HCT116 (cell line): Measurements from ENCODE around the gene PAX6. TPM values are rescaled to one million over a fixed set of nuclear protein-coding genes. Genes with fewer than 3 reads are reported as not detected.

Source experiments
- ATAC-seq: fragments of 200-7000 bp; cut with Tn5 transposase; 2 replicates; pipeline ENCODE4 v1.9.1; 2020; ENCODE audit warnings: mild to moderate bottlenecking, moderate library complexity
- BruUV-seq: library from RNA; stranded (reverse); fragments of 400-500 nt; replicated peaks from 2 replicates; lab custom pipeline; 2021; lab: Mats Ljungman, UMichigan
- CTCF ChIA-PET: fragments of 300-600 bp; sonication (Branson Sonifier 250); formaldehyde crosslinking; loops from one replicate; lab custom pipeline; 2021; ENCODE audit warnings: antibody characterized with exemption; lab: Charles Lee
- POLR2A ChIA-PET: fragments of 300-600, 350-600 bp; sonication (Branson Sonifier 250); formaldehyde crosslinking; loops from one replicate; lab custom pipeline; 2021; ENCODE audit warnings: antibody characterized with exemption; lab: Charles Lee
- RAD21 ChIA-PET, 2 experiments: fragments of 300-600 bp; sonication (Branson Sonifier 250); formaldehyde crosslinking; loops; one replicate each; lab custom pipeline; 2023; ENCODE audit warnings: low total read pairs in 2 of 2; ENCODE audit not compliant: uncharacterized antibody in 2 of 2, unreplicated experiment in 2 of 2, low non-redundant PET in 1 of 2; lab: Charles Lee
- DNase-seq: peaks from one replicate; pipeline ENCODE4 v3.0.0-alpha.2; 2010; ENCODE audit warnings: low read depth, low spot score
- H2AFZ ChIP-seq: fragments of 200-600 bp; shearing (Covaris generic), sonication (generic); 2 replicates; pipeline ENCODE4 v1.6.1; 2017; ENCODE audit warnings: low read depth, mixed run types, mixed read lengths, antibody characterized with exemption, low read length; ENCODE audit not compliant: poor library complexity, severe bottlenecking
- H3K27ac ChIP-seq: 2 replicates; pipeline ENCODE4 v1.5.1; 2012; ENCODE audit warnings: low read depth, low read length
- H3K27me3 ChIP-seq: fragments of 200-600 bp; sonication (generic); 2 replicates; pipeline ENCODE4 v1.6.1; 2016; ENCODE audit warnings: mixed run types, low read length, mixed read lengths; ENCODE audit not compliant: insufficient read depth
- H3K36me3 ChIP-seq, 2 experiments: fragments of 200-500 bp in 1 of 2; fragments of 200-600 bp in 1 of 2; sonication (Bioruptor generic) in 1 of 2; sonication (generic) in 1 of 2; 2 replicates each; pipeline versions ENCODE4 v1.5.1 to v1.6.1; 2014 to 2016; ENCODE audit warnings: low read length in 2 of 2, inconsistent platforms in 1 of 2, mixed read lengths in 1 of 2, mixed run types in 1 of 2; ENCODE audit not compliant: insufficient read depth in 2 of 2, control insufficient read depth in 1 of 2
- H3K4me1 ChIP-seq, 2 experiments: fragments of 200-600 bp in 1 of 2; sonication (generic) in 1 of 2; 2 replicates each; pipeline versions ENCODE4 v1.5.1 to v1.6.1; 2012 to 2017; ENCODE audit warnings: low read length in 2 of 2, inconsistent platforms in 1 of 2, mild to moderate bottlenecking in 1 of 2, mixed read lengths in 1 of 2, mixed run types in 1 of 2, moderate library complexity in 1 of 2; ENCODE audit not compliant: insufficient read depth in 2 of 2, control insufficient read depth in 1 of 2
- H3K4me2 ChIP-seq: fragments of 200-600 bp; sonication (generic); 2 replicates; pipeline ENCODE4 v1.6.1; 2017; ENCODE audit warnings: mixed run types, low read length, mixed read lengths
- H3K4me3 ChIP-seq, 2 experiments: fragments of 200-600 bp in 1 of 2; sonication (generic) in 1 of 2; replicated peaks in 1 of 2; 2 replicates each; pipeline ENCODE4 v1.5.1; 2011 to 2016; ENCODE audit warnings: low read length in 2 of 2, control low read depth in 1 of 2, low read depth in 1 of 2, mild to moderate bottlenecking in 1 of 2, mixed read lengths in 1 of 2, mixed run types in 1 of 2
- H3K79me2 ChIP-seq: fragments of 200-600 bp; sonication (generic); 2 replicates; pipeline ENCODE4 v1.6.1; 2017; ENCODE audit warnings: mild to moderate bottlenecking, mixed run types, low read length, moderate library complexity, mixed read lengths; ENCODE audit not compliant: insufficient read depth
- H3K9ac ChIP-seq: fragments of 200-600 bp; sonication (generic); 2 replicates; pipeline ENCODE4 v1.6.1; 2016; ENCODE audit warnings: low read length, mixed read lengths
- H3K9me2 ChIP-seq: fragments of 200-600 bp; sonication (generic), shearing (Covaris generic); 2 replicates; pipeline ENCODE4 v1.6.1; 2017; ENCODE audit warnings: mixed run types, mild to moderate bottlenecking, moderate library complexity; ENCODE audit not compliant: insufficient read depth
- H3K9me3 ChIP-seq, 2 experiments: fragments of 200-500 bp in 1 of 2; fragments of 200-600 bp in 1 of 2; sonication (Bioruptor generic) in 1 of 2; sonication (generic) in 1 of 2; 2 replicates each; pipeline ENCODE4 v1.6.1; 2014 to 2017; ENCODE audit warnings: low read length in 2 of 2, mixed read lengths in 2 of 2, inconsistent platforms in 1 of 2, low read depth in 1 of 2, mild to moderate bottlenecking in 1 of 2, mixed run types in 1 of 2, moderate library complexity in 1 of 2; ENCODE audit not compliant: control insufficient read depth in 1 of 2, insufficient read depth in 1 of 2
- H4K20me1 ChIP-seq: fragments of 200-600 bp; sonication (generic), shearing (Covaris generic); 2 replicates; pipeline ENCODE4 v1.6.1; 2017; ENCODE audit warnings: mixed run types, mild to moderate bottlenecking, moderate library complexity; ENCODE audit not compliant: insufficient read depth
- CEBPB ChIP-seq: IDR thresholded peaks from 2 replicates; pipeline ENCODE4 v1.6.1; 2012; ENCODE audit warnings: low read depth
- EGR1 ChIP-seq: IDR thresholded peaks from 2 replicates; pipeline ENCODE4 v1.6.1; 2012; ENCODE audit warnings: low read depth
- EZH2 ChIP-seq: fragments of 200-600 bp; sonication (generic); IDR thresholded peaks from 2 replicates; pipeline ENCODE4 v1.6.1; 2017; ENCODE audit warnings: antibody characterized with exemption, mixed run types
- FOSL1 ChIP-seq: IDR thresholded peaks from 2 replicates; pipeline ENCODE4 v1.6.1; 2012; ENCODE audit warnings: low read depth
- JUND ChIP-seq: IDR thresholded peaks from 2 replicates; pipeline ENCODE4 v1.6.1; 2012
- MAX ChIP-seq: IDR thresholded peaks from 2 replicates; pipeline ENCODE4 v1.6.1; 2012
- POLR2A ChIP-seq: IDR thresholded peaks from 2 replicates; pipeline ENCODE4 v1.7.0; 2011; ENCODE audit warnings: borderline replicate concordance; ENCODE audit not compliant: insufficient read depth, insufficient read length; ENCODE audit errors: extremely low read depth
- POLR2AphosphoS5 ChIP-seq: IDR thresholded peaks from 2 replicates; pipeline ENCODE4 v1.6.1; 2011; ENCODE audit warnings: mild to moderate bottlenecking, low read depth, low read length, moderate library complexity
- RAD21 ChIP-seq: IDR thresholded peaks from 2 replicates; pipeline ENCODE4 v1.6.1; 2012; ENCODE audit warnings: low read depth, mild to moderate bottlenecking
- SIN3A ChIP-seq: IDR thresholded peaks from 2 replicates; pipeline ENCODE4 v1.6.1; 2012; ENCODE audit warnings: low read depth
- SP1 ChIP-seq: IDR thresholded peaks from 2 replicates; pipeline ENCODE4 v1.6.1; 2012; ENCODE audit warnings: low read depth
- SRF ChIP-seq: IDR thresholded peaks from 2 replicates; pipeline ENCODE4 v1.6.1; 2012; ENCODE audit warnings: low read depth
- ZFX ChIP-seq: fragments of 450-650 bp; IDR thresholded peaks from 2 replicates; pipeline ENCODE4 v1.6.1; 2017
- intact Hi-C: fragments of 100-400 bp; cut with micrococcal nuclease; formaldehyde crosslinking; loops from 2 replicates; pipeline ENCODE4 v1.10.0; 2022
- total RNA-seq: library from RNA; stranded (reverse); gene quantifications from one replicate; pipeline ENCODE4 v1.2.1, GENCODE V29; 2021; ENCODE audit not compliant: unreplicated experiment
- TF ChIP-seq, protein P1 (sequence below), 3 experiments: fragments of 200-600 bp in 1 of 3; sonication (generic) in 1 of 3; IDR thresholded peaks in 2 of 3; conservative IDR thresholded peaks in 1 of 3; 2 replicates each; pipeline ENCODE4 v1.5.1; 2012 to 2017; ENCODE audit warnings: low read depth in 2 of 3, low read length in 2 of 3, antibody characterized with exemption in 1 of 3, borderline replicate concordance in 1 of 3, control low read depth in 1 of 3, mild to moderate bottlenecking in 1 of 3, mixed read lengths in 1 of 3, mixed run types in 1 of 3, moderate library complexity in 1 of 3; ENCODE audit not compliant: insufficient read depth in 1 of 3
- TF ChIP-seq, protein P2 (sequence below): IDR thresholded peaks from 2 replicates; pipeline ENCODE4 v1.6.1; 2011; ENCODE audit warnings: mild to moderate bottlenecking, low read length, moderate library complexity; ENCODE audit not compliant: insufficient replicate concordance; ENCODE audit errors: extremely low read depth

PAX6 gene
- total RNA-seq, 1 experiment from 2014 or later: 5.3 TPM

- no peaks in the 10 kb centered on the region for H3K27me3 ChIP-seq
- no peak overlapping the region for H2AFZ ChIP-seq
- no peaks in the 10 kb centered on the region for H3K9me2 ChIP-seq
- no peaks in the 10 kb centered on the region for H3K4me1 ChIP-seq
- ATAC-seq (no peak), DNase-seq (no peak)
- no peak overlapping the region for H3K9ac ChIP-seq
- no peaks in the 10 kb centered on the region for H3K36me3 ChIP-seq
- RAD21 ChIA-PET: no interaction called here
- no peaks in the 10 kb centered on the region for H3K9me3 ChIP-seq
- BruUV-seq: no TSS peak
- POLR2A ChIA-PET: no interaction called here
- no peak overlapping the region for H3K27ac ChIP-seq
- H3K79me2 ChIP-seq: no peaks in the 10 kb centered on the region
- H3K4me3 ChIP-seq: no peak overlapping the region
- TF ChIP-seq POLR2A (no peak), MAX (no peak), SIN3A (no peak), EGR1 (no peak), FOSL1 (no peak), SRF (no peak), ZFX (no peak), POLR2AphosphoS5 (no peak), JUND (no peak), SP1 (no peak), RAD21 (no peak), CEBPB (no peak), EZH2 (no peak)
- TF ChIP-seq, protein P1, sequence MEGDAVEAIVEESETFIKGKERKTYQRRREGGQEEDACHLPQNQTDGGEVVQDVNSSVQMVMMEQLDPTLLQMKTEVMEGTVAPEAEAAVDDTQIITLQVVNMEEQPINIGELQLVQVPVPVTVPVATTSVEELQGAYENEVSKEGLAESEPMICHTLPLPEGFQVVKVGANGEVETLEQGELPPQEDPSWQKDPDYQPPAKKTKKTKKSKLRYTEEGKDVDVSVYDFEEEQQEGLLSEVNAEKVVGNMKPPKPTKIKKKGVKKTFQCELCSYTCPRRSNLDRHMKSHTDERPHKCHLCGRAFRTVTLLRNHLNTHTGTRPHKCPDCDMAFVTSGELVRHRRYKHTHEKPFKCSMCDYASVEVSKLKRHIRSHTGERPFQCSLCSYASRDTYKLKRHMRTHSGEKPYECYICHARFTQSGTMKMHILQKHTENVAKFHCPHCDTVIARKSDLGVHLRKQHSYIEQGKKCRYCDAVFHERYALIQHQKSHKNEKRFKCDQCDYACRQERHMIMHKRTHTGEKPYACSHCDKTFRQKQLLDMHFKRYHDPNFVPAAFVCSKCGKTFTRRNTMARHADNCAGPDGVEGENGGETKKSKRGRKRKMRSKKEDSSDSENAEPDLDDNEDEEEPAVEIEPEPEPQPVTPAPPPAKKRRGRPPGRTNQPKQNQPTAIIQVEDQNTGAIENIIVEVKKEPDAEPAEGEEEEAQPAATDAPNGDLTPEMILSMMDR (IDR thresholded peaks at IDR 0.05 in 2 of 3, conservative IDR thresholded peaks at IDR 0.05 in 1 of 3; ENCODE audit: borderline replicate concordance in 1 of 3, insufficient read depth in 1 of 3, low read depth in 2 of 3, low read length in 2 of 3): no peak
- TF ChIP-seq, protein P2, sequence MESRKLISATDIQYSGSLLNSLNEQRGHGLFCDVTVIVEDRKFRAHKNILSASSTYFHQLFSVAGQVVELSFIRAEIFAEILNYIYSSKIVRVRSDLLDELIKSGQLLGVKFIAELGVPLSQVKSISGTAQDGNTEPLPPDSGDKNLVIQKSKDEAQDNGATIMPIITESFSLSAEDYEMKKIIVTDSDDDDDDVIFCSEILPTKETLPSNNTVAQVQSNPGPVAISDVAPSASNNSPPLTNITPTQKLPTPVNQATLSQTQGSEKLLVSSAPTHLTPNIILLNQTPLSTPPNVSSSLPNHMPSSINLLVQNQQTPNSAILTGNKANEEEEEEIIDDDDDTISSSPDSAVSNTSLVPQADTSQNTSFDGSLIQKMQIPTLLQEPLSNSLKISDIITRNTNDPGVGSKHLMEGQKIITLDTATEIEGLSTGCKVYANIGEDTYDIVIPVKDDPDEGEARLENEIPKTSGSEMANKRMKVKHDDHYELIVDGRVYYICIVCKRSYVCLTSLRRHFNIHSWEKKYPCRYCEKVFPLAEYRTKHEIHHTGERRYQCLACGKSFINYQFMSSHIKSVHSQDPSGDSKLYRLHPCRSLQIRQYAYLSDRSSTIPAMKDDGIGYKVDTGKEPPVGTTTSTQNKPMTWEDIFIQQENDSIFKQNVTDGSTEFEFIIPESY: no peak
- no peak overlapping the region for H3K4me2 ChIP-seq
- CTCF ChIA-PET: no interaction called here
- intact Hi-C loops: no loop called here
- H4K20me1 ChIP-seq: no peaks in the 10 kb centered on the region
Observed at GRCh38 chr11:31823644-31824331, 12.7 kb upstream of the PAX6 start.
